Measurements from ENCODE around the gene NAGLU. TPM values are rescaled to one million over a fixed set of nuclear protein-coding genes. Genes with fewer than 3 reads are reported as not detected.

NAGLU gene
- total RNA-seq, 4 donors from 2014 or later: 16.4 to 30.1 (median 24.1) TPM

GRCh38 chr17:42522263-42522790, 13.7 kb upstream of the NAGLU start:
- intact Hi-C loops (cut with DNase I; ENCODE audit: low total_unique reads): no loop called here
- peaks cover 78 to 81% of the 10 kb centered on the region in 2 donors for H3K4me1 ChIP-seq
- DNase-seq (no peak), ATAC-seq (no peak)
- H3K9me3 ChIP-seq: no peaks in the 10 kb centered on the region
- no peak for TF ChIP-seq POLR2A (IDR thresholded peaks at IDR 0.05)
- no peak for TF ChIP-seq CTCF (IDR thresholded peaks at IDR 0.05 in 4 of 5, conservative IDR thresholded peaks at IDR 0.05 in 1 of 5)
- in situ Hi-C loops (cut with MboI; ENCODE audit: low sequenced_read_pairs in 4 of 4): loop anchor here in 1 of 4 donors (10.0 kb wide), 1 partner anchor 108 kb away; no protein-coding TSS in a partner anchor
- H3K36me3 ChIP-seq: peaks cover 0 to 17% of the 10 kb centered on the region in 2 donors
- peak overlapping the region; percentile 77 to 89 (median 86) for H3K27ac ChIP-seq
- no peaks in the 10 kb centered on the region for H3K27me3 ChIP-seq
- no peak overlapping the region for H3K4me3 ChIP-seq

DNA sequence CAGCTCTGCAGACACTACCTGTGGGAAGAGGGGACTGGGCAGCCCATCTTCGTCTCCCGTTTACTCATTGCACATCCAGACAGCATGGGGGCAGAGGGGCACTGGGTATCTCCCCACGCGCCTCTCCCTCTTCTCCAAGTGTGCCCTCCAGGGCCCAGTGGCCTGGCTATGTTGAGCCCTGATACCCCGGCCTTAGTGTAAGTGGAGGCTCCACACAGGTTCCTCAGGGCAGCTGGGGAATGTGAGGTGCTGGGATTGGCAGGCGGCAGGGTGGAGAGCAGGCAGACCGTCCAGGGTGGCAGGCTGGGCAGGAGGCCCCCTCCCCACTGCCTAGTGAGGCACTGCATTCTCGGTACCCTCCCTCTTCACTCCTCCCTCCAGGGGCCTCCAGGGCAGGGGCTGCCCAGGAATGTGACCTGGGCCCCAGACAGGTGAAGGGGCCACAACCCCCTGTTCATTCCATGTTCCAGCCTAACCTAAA, 13.2 kb upstream of the NAGLU start:
- no peaks in the 10 kb centered on the region for H3K9me3 ChIP-seq
- no peak for ATAC-seq
- H3K27ac ChIP-seq: peak overlapping the region; percentile 77 to 89 (median 86)
- no peak overlapping the region for H3K4me3 ChIP-seq
- no peak for DNase-seq
- in situ Hi-C loops (cut with MboI; ENCODE audit: low sequenced_read_pairs in 4 of 4) (loop anchor here in 1 of 4 donors (10.0 kb wide), 1 partner anchor 108 kb away; no protein-coding TSS in a partner anchor), intact Hi-C loops (cut with DNase I; ENCODE audit: low total_unique reads) (no loop called here)
- peaks cover 76% of the 10 kb centered on the region in 2 donors for H3K4me1 ChIP-seq
- TF ChIP-seq CTCF (IDR thresholded peaks at IDR 0.05 in 4 of 5, conservative IDR thresholded peaks at IDR 0.05 in 1 of 5) (no peak), POLR2A (IDR thresholded peaks at IDR 0.05) (no peak)
- peaks cover 0 to 17% of the 10 kb centered on the region in 2 donors for H3K36me3 ChIP-seq
- H3K27me3 ChIP-seq: no peaks in the 10 kb centered on the region

DNA sequence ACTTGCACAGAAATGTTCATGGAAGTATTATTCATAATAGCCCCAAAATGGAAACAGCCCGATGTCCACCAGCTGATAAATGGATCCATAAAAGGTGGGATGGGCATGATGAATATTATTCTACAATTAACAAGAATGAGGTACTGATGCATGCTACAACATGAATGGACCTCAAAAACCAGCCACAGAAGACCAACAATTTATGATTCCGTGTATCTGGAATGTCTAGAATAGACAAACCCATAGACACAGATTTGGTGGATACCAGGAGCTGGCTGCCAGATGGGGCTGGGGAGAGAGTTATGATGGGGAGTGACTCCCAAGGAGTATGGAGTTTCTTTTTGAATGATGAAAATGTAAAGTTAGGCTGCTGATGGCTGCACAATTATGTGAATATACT, 10.8 kb upstream of the NAGLU start:
- ATAC-seq (no peak), DNase-seq (no peak)
- intact Hi-C loops (cut with DNase I; ENCODE audit: low total_unique reads): loop anchor here (5.0 kb wide), 1 partner anchor 103 kb away; the partner anchor contains the start of gene CAVIN1
- Histone ChIP-seq H3K27me3 (no peaks in the 10 kb centered on the region), H3K36me3 (peaks cover 0 to 17% of the 10 kb centered on the region in 2 donors), H3K4me3 (no peak overlapping the region), H3K9me3 (no peaks in the 10 kb centered on the region), H3K4me1 (peaks cover 52 to 58% of the 10 kb centered on the region in 2 donors), H3K27ac (peak overlapping the region; percentile 77 to 89 (median 86))
- no peak for TF ChIP-seq POLR2A (IDR thresholded peaks at IDR 0.05)
- in situ Hi-C loops (cut with MboI; ENCODE audit: low sequenced_read_pairs in 4 of 4): loop anchor here in 3 of 4 donors (5.0 to 10.0 kb wide), 2 partner anchors 110 to 203 kb away; no protein-coding TSS in a partner anchor

DNA sequence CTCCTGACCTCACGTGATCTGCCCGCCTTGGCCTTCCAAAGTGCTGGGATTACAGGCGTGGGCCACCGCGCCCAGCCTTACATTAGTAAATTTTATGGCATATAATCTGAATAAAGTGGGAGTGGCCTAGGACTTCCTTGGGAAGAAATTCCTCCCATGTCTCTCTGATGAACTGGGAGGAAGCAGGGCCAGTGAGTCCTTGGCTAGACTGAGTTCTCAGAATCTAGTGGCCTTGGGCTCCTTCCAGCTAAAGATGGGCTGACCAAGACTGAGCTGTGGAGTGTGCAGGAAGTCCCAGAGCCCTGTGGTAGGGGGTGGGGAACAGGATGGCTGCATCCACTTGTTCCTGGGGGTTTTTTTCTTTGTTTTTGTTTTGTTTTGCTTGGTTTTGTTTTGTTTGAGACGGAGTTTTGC, 10.0 kb upstream of the NAGLU start:
- intact Hi-C loops (cut with DNase I; ENCODE audit: low total_unique reads): loop anchor here (5.0 kb wide), 1 partner anchor 104 kb away; the partner anchor contains the start of gene CAVIN1
- DNase-seq (peak in 1 of 2 donors; percentile 54), ATAC-seq (peak; percentile 28 to 31)
- TF ChIP-seq CTCF (IDR thresholded peaks at IDR 0.05 in 4 of 5, conservative IDR thresholded peaks at IDR 0.05 in 1 of 5): no peak
- no peak for TF ChIP-seq POLR2A (IDR thresholded peaks at IDR 0.05)
- in situ Hi-C loops (cut with MboI; ENCODE audit: low sequenced_read_pairs in 4 of 4): loop anchor here in 3 of 4 donors (5.0 to 10.0 kb wide), 2 partner anchors 111 to 204 kb away; no protein-coding TSS in a partner anchor
- no peaks in the 10 kb centered on the region for H3K27me3 ChIP-seq
- H3K4me3 ChIP-seq: no peak overlapping the region
- H3K36me3 ChIP-seq: peaks cover 0 to 14% of the 10 kb centered on the region in 2 donors
- peaks cover 44 to 50% of the 10 kb centered on the region in 2 donors for H3K4me1 ChIP-seq
- no peaks in the 10 kb centered on the region for H3K9me3 ChIP-seq
- peak overlapping the region; percentile 77 to 89 (median 86) for H3K27ac ChIP-seq

GRCh38 chr17:42527932-42528331, 8.1 kb upstream of the NAGLU start:
- DNase-seq (no peak), ATAC-seq (no peak)
- intact Hi-C loops (cut with DNase I; ENCODE audit: low total_unique reads) (loop anchor here (1.0 to 5.0 kb wide), 2 partner anchors 106 to 206 kb away; partner anchors contain the start of gene CAVIN1), in situ Hi-C loops (cut with MboI; ENCODE audit: low sequenced_read_pairs in 4 of 4) (loop anchor here in 3 of 4 donors (5.0 to 10.0 kb wide), 2 partner anchors 113 to 206 kb away; no protein-coding TSS in a partner anchor)
- H3K9me3 ChIP-seq: no peaks in the 10 kb centered on the region
- TF ChIP-seq POLR2A (IDR thresholded peaks at IDR 0.05): no peak
- TF ChIP-seq CTCF (IDR thresholded peaks at IDR 0.05 in 4 of 5, conservative IDR thresholded peaks at IDR 0.05 in 1 of 5): no peak
- no peaks in the 10 kb centered on the region for H3K36me3 ChIP-seq
- H3K27me3 ChIP-seq: no peaks in the 10 kb centered on the region
- H3K27ac ChIP-seq: peak overlapping the region; percentile 77 to 89 (median 86)
- peaks cover 29 to 31% of the 10 kb centered on the region in 2 donors for H3K4me1 ChIP-seq
- no peak overlapping the region for H3K4me3 ChIP-seq
